DND-41 (cell line): Measurements from ENCODE around the gene RITA1.

Experiments
- CTCF ChIP-seq: IDR thresholded peaks from 2 replicates; pipeline ENCODE4 v1.5.1; 2012; ENCODE audit warnings: borderline replicate concordance, low read length, moderate library complexity, mild to moderate bottlenecking; ENCODE audit not compliant: poor library complexity, severe bottlenecking; ENCODE audit errors: extremely low read depth
- EZH2 ChIP-seq: IDR thresholded peaks from 3 replicates; pipeline ENCODE4 v1.6.1; 2012; ENCODE audit warnings: borderline replicate concordance, low read depth, mild to moderate bottlenecking, moderate library complexity, low read length, inconsistent platforms; ENCODE audit not compliant: severe bottlenecking

DNA sequence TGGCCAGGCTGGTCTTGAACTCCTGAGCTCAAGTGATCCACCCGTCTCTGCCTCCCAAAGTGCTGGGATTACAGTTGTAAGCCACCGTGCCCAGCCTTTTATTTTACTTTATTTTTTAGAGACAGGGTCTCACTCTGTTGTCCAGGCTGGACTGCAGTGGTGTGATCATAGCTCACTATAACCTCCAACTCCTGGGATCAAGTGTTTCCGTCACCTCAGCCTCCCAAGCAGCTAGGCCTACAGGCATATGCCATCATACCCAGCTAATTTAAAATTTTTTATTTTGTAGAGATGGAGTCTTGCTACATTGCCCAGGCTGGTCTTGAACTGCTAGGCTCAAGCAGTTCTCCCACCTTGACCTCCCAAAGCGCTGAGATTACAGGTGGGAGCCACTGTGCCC, 39.4 kb downstream of the RITA1 start:
- TF ChIP-seq CTCF (no peak), EZH2 (no peak)
